ENCODE results near the gene MAD1L1. TPM values are rescaled to one million over a fixed set of nuclear protein-coding genes. Genes with fewer than 3 reads are reported as not detected.

The MAD1L1 gene
- total RNA-seq, 1 donor from 2014 or later, result 32.3 TPM

- DNase-seq (ENCODE audit: low read depth), result no peak
- no peaks in the 10 kb centered on the region for H3K36me3 ChIP-seq (ENCODE audit: insufficient read depth, low read length)
- no peaks in the 10 kb centered on the region for H3K27me3 Mint-ChIP-seq (ENCODE audit: low read depth, unreplicated experiment)
- peaks cover 3% of the 10 kb centered on the region for H3K79me2 ChIP-seq (ENCODE audit: insufficient read depth, low read length)
- FAIRE-seq, result no peak
- H3K27ac ChIP-seq (ENCODE audit: low read depth, low read length), result no peak overlapping the region
- H3K36me3 Mint-ChIP-seq (ENCODE audit: low read depth, unreplicated experiment), result peaks cover 13% of the 10 kb centered on the region
- H3K9ac ChIP-seq (ENCODE audit: low read length), result no peak overlapping the region
- H3K27ac Mint-ChIP-seq (ENCODE audit: unreplicated experiment), result no peak overlapping the region
- H3K4me2 ChIP-seq (ENCODE audit: low read length), result no peak overlapping the region
- H3K27me3 ChIP-seq (ENCODE audit: insufficient read depth, low read length), result no peaks in the 10 kb centered on the region
- H3K4me3 Mint-ChIP-seq (ENCODE audit: unreplicated experiment), result no peak overlapping the region
- no peaks in the 10 kb centered on the region for H3K9me3 ChIP-seq (ENCODE audit: insufficient read depth, low read depth, low read length)
- no peaks in the 10 kb centered on the region for H3K9me3 Mint-ChIP-seq (ENCODE audit: unreplicated experiment)
- no peak overlapping the region for H3K4me3 ChIP-seq (ENCODE audit: insufficient read depth, low read depth, low read length)
- peaks cover 7% of the 10 kb centered on the region for H4K20me1 ChIP-seq (ENCODE audit: insufficient read depth, low read length)
- H3K4me1 Mint-ChIP-seq (ENCODE audit: low read depth, unreplicated experiment), result no peaks in the 10 kb centered on the region
- no peak for TF ChIP-seq CTCF (IDR thresholded peaks at IDR 0.05; ENCODE audit: insufficient read depth, low read depth, low read length)
- no peak for TF ChIP-seq EZH2 (IDR thresholded peaks at IDR 0.05; ENCODE audit: insufficient read depth, low read length)
- H2AFZ ChIP-seq (ENCODE audit: low read depth, low read length), result no peak overlapping the region
- H3K4me1 ChIP-seq (ENCODE audit: insufficient read depth, low read length), result no peaks in the 10 kb centered on the region
Measured at GRCh38 chr7:2093215-2093842, 139.4 kb downstream of the MAD1L1 start.

- H3K4me1 ChIP-seq (ENCODE audit: insufficient read depth, low read length), result no peaks in the 10 kb centered on the region
- Mint-ChIP-seq H3K9me3 (ENCODE audit: unreplicated experiment) (no peaks in the 10 kb centered on the region), H3K4me3 (ENCODE audit: unreplicated experiment) (no peak overlapping the region), H3K36me3 (ENCODE audit: low read depth, unreplicated experiment) (peaks cover 13% of the 10 kb centered on the region), H3K27ac (ENCODE audit: unreplicated experiment) (no peak overlapping the region), H3K27me3 (ENCODE audit: low read depth, unreplicated experiment) (no peaks in the 10 kb centered on the region), H3K4me1 (ENCODE audit: low read depth, unreplicated experiment) (no peaks in the 10 kb centered on the region)
- no peak for FAIRE-seq
- H3K9me3 ChIP-seq (ENCODE audit: insufficient read depth, low read depth, low read length), result no peaks in the 10 kb centered on the region
- H3K9ac ChIP-seq (ENCODE audit: low read length), result no peak overlapping the region
- H3K27ac ChIP-seq (ENCODE audit: low read depth, low read length), result no peak overlapping the region
- no peaks in the 10 kb centered on the region for H3K36me3 ChIP-seq (ENCODE audit: insufficient read depth, low read length)
- TF ChIP-seq CTCF (IDR thresholded peaks at IDR 0.05; ENCODE audit: insufficient read depth, low read depth, low read length) (no peak), EZH2 (IDR thresholded peaks at IDR 0.05; ENCODE audit: insufficient read depth, low read length) (no peak)
- H3K4me3 ChIP-seq (ENCODE audit: insufficient read depth, low read depth, low read length), result no peak overlapping the region
- peaks cover 3% of the 10 kb centered on the region for H3K79me2 ChIP-seq (ENCODE audit: insufficient read depth, low read length)
- H3K27me3 ChIP-seq (ENCODE audit: insufficient read depth, low read length), result no peaks in the 10 kb centered on the region
- H3K4me2 ChIP-seq (ENCODE audit: low read length), result no peak overlapping the region
- no peak for DNase-seq (ENCODE audit: low read depth)
- peaks cover 6% of the 10 kb centered on the region for H4K20me1 ChIP-seq (ENCODE audit: insufficient read depth, low read length)
- H2AFZ ChIP-seq (ENCODE audit: low read depth, low read length), result no peak overlapping the region
Measured at GRCh38 chr7:2092279-2092678, 140.5 kb downstream of the MAD1L1 start.
